Fibroblast of villous mesenchyme (primary cell): Measurements from ENCODE around the gene INCA1. TPM values are rescaled to one million over a fixed set of nuclear protein-coding genes. Genes with fewer than 3 reads are reported as not detected.

Experiments used
- DNase-seq: peaks from one replicate; pipeline ENCODE4 v3.0.0-alpha.2; 2010; ENCODE audit warnings: low read depth
- H3K4me3 ChIP-seq: 2 replicates; pipeline ENCODE4 v1.5.1; 2011; ENCODE audit warnings: low read depth, mild to moderate bottlenecking, low read length
- CTCF ChIP-seq: IDR thresholded peaks from 2 replicates; pipeline ENCODE4 v1.5.1; 2012; ENCODE audit warnings: low read depth, mild to moderate bottlenecking, low read length; ENCODE audit not compliant: insufficient read depth
- total RNA-seq: library from RNA; depleted of rRNA; stranded (reverse); fragments of >200 nt; gene quantifications from 2 replicates; pipeline ENCODE4 v1.2.3, GENCODE V29; 2012

INCA1 gene
- total RNA-seq, 1 donor, result 1.3 TPM

GRCh38 chr17:4967539-4968485 is 29.5 kb downstream of the INCA1 start, which contains the start of gene SPAG7:
Gene SPAG7 (minus strand): TSS chr17:4967817. CDS start chr17:4967804, 13 bp downstream.
- H3K4me3 ChIP-seq, result peak within 1 kb of the TSS; percentile 94
- DNase-seq, result peak; percentile 99
- no peak for TF ChIP-seq CTCF

GRCh38 chr17:4966844-4967538 is 30.3 kb downstream of the INCA1 start:
- H3K4me3 ChIP-seq, result peak overlapping the region; percentile 94
- TF ChIP-seq CTCF, result no peak
- peak; percentile 100 for DNase-seq

- H3K4me3 ChIP-seq, result no peak overlapping the region
- no peak for DNase-seq
- no peak for TF ChIP-seq CTCF
These were observed 31.9 kb downstream of the INCA1 start for GRCh38 chr17:4965311-4965986.

- no peak for DNase-seq
- no peak for TF ChIP-seq CTCF
- H3K4me3 ChIP-seq, result no peak overlapping the region
These were observed 36.9 kb downstream of the INCA1 start for GRCh38 chr17:4960279-4960922.

- no peak for TF ChIP-seq CTCF
- H3K4me3 ChIP-seq, result no peak overlapping the region
- no peak for DNase-seq
These were observed 37.9 kb downstream of the INCA1 start for GRCh38 chr17:4959261-4959965.

GRCh38 chr17:4958102-4958501 is 39.2 kb downstream of the INCA1 start:
- DNase-seq, result no peak
- H3K4me3 ChIP-seq, result no peak overlapping the region
- no peak for TF ChIP-seq CTCF
